Prostate gland (tissue), 2 donors: ENCODE data around the gene ZNF594. TPM values are rescaled to one million over a fixed set of nuclear protein-coding genes. Genes with fewer than 3 reads are reported as not detected.
"Not testable (repeated sequence)": the region's sequence is repeated elsewhere in the genome, so short reads cannot be mapped to it uniquely, and the experiment has no call there.

Experiments used
- DNase-seq: peaks from one replicate; pipeline ENCODE4 v3.0.0-alpha.2; 2019; ENCODE audit warnings: low spot score
- H3K27ac ChIP-seq, 2 donors: fragments of 200-600 bp; sonication (generic); 2 replicates each; pipeline ENCODE4 v1.5.1; 2017 to 2019
- H3K27me3 ChIP-seq: fragments of 200-600 bp; sonication (generic); replicated peaks from 2 replicates; pipeline ENCODE4 v1.5.1; 2019; ENCODE audit not compliant: insufficient read depth
- H3K36me3 ChIP-seq, 2 donors: fragments of 200-600 bp; sonication (generic); 1 replicate in 1 of 2; 2 replicates in 1 of 2; pipeline versions ENCODE4 v1.5.1 to v1.8.1; 2017 to 2019
- H3K4me1 ChIP-seq: fragments of 200-600 bp; sonication (generic); replicated peaks from 2 replicates; pipeline ENCODE4 v1.5.1; 2019
- H3K4me3 ChIP-seq, 2 donors: fragments of 200-600 bp; sonication (generic); 2 replicates each; pipeline ENCODE4 v1.5.1; 2017 to 2019
- H3K9me3 ChIP-seq: fragments of 200-600 bp; sonication (generic); 2 replicates; pipeline ENCODE4 v1.5.1; 2017
- POLR2A ChIP-seq: fragments of 450-650 bp; IDR thresholded peaks from one replicate; pipeline ENCODE4 v1.6.1; 2016; ENCODE audit warnings: antibody characterized with exemption, mild to moderate bottlenecking
- POLR2AphosphoS5 ChIP-seq: sonication (generic); formaldehyde crosslinking; IDR thresholded peaks from one replicate; pipeline ENCODE4 v1.6.1; 2017; ENCODE audit warnings: antibody characterized with exemption
- WGBS: methylation state at CpG from one replicate; pipeline ENCODE4 v1.1.5; 2018; 5-methylcytosine and 5-hydroxymethylcytosine counted together
- intact Hi-C: fragments of 100-400 bp; cut with DNase I; formaldehyde crosslinking; loops from one replicate; pipeline ENCODE4 v1.14.2; 2022
- total RNA-seq, 2 donors: library from RNA; depleted of rRNA; stranded (reverse); fragments of >200 nt; gene quantifications; one replicate each; pipeline ENCODE4 v1.1.0, GENCODE V29; 2016
- TF ChIP-seq, protein P1 (sequence below), 4 experiments: fragments of 200-600 bp in 2 of 4; fragments of 450-650 bp in 2 of 4; sonication (generic) in 2 of 4; IDR thresholded peaks; 1 replicate in 3 of 4; 2 replicates in 1 of 4; pipeline ENCODE4 v1.5.1; 2016 to 2019; ENCODE audit warnings: antibody characterized with exemption in 4 of 4, mild to moderate bottlenecking in 2 of 4, moderate library complexity in 2 of 4

ZNF594 gene
- total RNA-seq, 2 donors from 2014 or later, result 20.3 to 33.2 TPM

DNA sequence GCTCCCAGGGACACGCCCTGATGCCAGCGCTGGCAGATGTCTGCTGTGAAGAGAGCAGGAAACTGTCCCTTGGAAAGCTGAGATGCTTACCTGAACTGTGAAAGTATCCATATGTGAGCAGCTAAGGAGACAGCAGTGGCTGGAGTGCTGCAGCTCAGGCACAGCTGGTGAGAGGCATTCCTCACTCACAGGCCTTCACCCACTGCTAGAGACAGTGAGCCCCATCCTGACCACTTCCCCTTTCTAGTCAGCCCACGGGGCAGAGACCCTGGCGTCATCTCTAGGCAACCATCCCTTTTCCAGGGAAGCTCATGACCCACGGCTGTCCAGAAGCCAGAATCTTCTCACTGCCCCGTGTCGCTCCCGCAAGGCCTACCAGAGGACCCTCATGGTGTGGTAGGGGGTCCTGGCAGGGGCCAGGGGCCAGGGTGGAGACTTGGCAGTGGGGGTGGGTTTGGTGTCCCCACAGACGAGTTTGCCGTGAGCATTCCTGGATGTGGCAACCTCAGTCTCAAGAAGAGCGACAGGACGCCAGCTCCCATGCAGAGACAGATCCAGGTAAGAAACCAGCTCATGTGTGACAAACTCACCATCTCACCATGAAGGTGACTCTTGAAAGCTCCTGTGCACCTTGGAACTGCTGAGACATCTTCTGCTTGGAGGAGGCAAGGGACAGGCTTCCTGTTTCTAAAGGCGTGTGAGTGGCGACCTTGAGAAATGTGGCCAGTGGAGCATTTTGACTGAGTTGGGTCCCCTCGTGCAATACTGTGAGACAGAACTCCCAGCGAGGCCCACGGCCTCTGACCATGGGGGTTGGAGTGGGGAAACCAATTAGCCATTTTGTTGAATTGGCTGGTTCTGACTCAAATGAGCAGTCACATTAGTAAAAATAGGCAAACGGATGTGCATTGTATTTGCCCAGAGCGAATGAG lies 43.2 kb upstream of the ZNF594 start, which contains the start of gene SCIMP:
Gene SCIMP (minus strand): TSS at position 216 of the 932 bp plus-strand sequence. CDS start 105 bp downstream, at position 111.
- intact Hi-C loops, result no loop called here

DNA sequence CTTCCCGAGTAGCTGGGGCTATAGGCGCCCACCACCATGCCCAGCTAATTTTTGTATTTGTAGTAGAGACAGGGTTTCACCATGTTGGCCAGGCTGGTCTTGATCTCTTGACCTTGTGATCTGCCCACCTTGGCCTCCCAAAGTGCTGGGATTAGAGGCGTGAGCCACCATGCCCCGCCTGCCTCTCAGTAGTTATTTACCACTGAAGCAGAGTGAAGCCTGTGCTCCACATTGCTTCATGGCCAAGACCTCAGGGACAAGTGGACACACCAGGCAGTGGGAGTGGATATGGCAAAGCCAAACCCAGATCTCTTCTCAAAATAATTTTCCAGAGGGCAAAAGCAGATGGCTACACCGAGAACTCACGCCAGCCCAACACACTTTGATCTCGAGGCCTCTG lies 41.8 kb upstream of the ZNF594 start:
- H3K4me1 ChIP-seq, intact Hi-C loops, DNase-seq, H3K9me3 ChIP-seq, H3K4me3 ChIP-seq, H3K27ac ChIP-seq, H3K27me3 ChIP-seq, H3K36me3 ChIP-seq: not testable (repeated sequence)
- WGBS, result 96% methylated on average over 7 of the region's 7 CpGs

More for the DNA sequence above, 43.2 kb upstream of the ZNF594 start, which contains the start of gene SCIMP:
- no peaks in the 10 kb centered on the region for H3K4me1 ChIP-seq
- H3K27me3 ChIP-seq, result no peaks in the 10 kb centered on the region
- DNase-seq, result no peak
- no peak for TF ChIP-seq POLR2A
- H3K9me3 ChIP-seq, result no peaks in the 10 kb centered on the region
- no peak within 1 kb of the TSS for H3K4me3 ChIP-seq
- no peak within 1 kb of the TSS for H3K27ac ChIP-seq
- no peaks in the 10 kb centered on the region for H3K36me3 ChIP-seq
- WGBS, result 86% methylated on average over 19 of the region's 19 CpGs

DNA sequence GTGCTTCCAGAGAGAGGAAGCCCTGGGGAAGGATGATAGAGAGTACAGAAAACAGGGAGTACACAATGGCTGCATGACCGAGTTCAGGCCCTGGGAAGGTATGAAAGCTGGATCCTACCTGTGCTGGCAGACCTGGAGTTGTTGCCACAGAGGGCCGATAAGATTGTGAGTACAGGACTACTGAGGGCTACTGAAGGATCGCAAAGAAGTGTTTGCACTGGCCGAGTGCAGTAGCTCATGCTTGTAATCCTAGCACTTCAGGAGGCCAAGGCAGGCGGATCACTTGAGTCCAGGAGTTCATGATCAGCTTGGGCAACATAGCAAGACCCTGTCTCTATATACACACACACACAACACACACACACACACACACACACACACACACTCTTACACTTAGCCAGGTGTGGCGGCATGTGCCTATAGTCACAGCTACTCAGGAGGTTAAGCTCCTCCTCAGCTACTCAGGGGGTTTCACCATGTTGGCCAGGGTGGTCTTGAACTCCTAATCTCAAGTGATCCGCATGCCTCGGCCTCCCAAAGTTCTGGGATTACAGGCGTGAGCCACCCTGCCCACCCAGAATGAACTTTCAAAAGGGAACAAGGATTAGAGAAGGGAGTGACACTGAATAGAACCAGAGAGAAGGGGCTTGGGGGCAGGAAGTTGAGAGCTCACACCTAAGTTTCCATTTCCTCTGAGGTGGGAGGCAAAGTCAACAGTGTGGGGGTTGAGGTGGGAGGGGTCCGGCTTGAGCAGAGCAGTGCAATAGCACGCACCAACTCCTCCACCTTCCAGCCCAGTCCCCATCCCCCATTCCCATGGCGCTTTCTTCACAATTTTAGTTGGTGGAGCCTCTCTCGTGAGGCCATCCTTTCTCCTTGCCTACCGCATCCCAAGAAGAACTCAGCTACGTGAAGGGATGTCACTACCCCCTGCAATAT lies 35.5 kb upstream of the ZNF594 start:
- Histone ChIP-seq H3K4me3 (no peak overlapping the region), H3K27me3 (no peaks in the 10 kb centered on the region), H3K36me3 (no peaks in the 10 kb centered on the region), H3K27ac (no peak overlapping the region), H3K9me3 (no peaks in the 10 kb centered on the region), H3K4me1 (no peaks in the 10 kb centered on the region)
- no peak for DNase-seq
- 90% methylated on average over 15 of the region's 15 CpGs for WGBS
- intact Hi-C loops, result no loop called here
- TF ChIP-seq POLR2AphosphoS5 (no peak), POLR2A (no peak)
- TF ChIP-seq, protein P1, sequence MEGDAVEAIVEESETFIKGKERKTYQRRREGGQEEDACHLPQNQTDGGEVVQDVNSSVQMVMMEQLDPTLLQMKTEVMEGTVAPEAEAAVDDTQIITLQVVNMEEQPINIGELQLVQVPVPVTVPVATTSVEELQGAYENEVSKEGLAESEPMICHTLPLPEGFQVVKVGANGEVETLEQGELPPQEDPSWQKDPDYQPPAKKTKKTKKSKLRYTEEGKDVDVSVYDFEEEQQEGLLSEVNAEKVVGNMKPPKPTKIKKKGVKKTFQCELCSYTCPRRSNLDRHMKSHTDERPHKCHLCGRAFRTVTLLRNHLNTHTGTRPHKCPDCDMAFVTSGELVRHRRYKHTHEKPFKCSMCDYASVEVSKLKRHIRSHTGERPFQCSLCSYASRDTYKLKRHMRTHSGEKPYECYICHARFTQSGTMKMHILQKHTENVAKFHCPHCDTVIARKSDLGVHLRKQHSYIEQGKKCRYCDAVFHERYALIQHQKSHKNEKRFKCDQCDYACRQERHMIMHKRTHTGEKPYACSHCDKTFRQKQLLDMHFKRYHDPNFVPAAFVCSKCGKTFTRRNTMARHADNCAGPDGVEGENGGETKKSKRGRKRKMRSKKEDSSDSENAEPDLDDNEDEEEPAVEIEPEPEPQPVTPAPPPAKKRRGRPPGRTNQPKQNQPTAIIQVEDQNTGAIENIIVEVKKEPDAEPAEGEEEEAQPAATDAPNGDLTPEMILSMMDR (IDR thresholded peaks at IDR 0.05), result no peak

DNA sequence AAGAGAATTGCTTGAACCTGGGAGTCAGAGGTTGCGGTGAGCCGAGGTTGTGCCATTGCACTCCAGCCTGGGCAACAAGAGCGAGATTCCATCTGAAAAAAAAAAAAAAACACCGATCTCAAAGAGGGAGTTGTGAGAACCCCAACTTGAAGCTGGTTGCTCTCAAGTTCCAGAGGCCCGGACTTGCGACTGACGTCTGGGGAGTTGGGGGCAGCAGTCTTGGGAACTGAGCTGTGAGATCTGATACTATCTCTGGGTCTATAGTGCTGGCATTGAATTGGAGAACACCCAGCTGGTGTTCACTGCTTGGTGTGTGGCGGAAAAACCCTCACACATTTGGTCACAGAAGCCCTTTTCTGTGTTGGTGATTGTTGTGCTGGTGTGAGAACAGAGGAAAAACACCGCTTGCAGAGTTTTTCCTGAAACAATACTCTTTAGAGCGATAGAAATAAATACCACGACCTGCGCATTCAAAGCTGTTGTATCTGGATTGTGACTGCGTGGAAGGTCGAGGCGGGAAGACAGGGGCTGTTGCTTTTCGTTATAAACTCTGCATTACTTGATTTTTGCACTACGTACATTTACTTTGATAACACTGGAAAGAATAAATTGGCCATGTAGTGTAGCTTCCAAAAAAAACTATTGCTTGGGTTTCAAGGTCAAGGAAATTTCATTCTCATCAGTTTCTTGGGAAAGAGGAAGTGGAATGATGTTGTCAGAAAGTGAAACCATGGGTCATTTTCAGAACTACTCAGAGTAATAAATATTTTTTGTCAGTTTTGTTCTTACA lies 34.2 kb upstream of the ZNF594 start:
- no peaks in the 10 kb centered on the region for H3K36me3 ChIP-seq
- H3K4me1 ChIP-seq, result no peaks in the 10 kb centered on the region
- intact Hi-C loops, result no loop called here
- no peak for DNase-seq
- no peak for TF ChIP-seq POLR2A
- TF ChIP-seq, protein P1 (IDR thresholded peaks at IDR 0.05), result no peak
- TF ChIP-seq POLR2AphosphoS5, result no peak
- no peaks in the 10 kb centered on the region for H3K27me3 ChIP-seq
- no peak overlapping the region for H3K27ac ChIP-seq
- no peaks in the 10 kb centered on the region for H3K9me3 ChIP-seq
- H3K4me3 ChIP-seq, result no peak overlapping the region
- 87% methylated on average over 17 of the region's 17 CpGs for WGBS

DNA sequence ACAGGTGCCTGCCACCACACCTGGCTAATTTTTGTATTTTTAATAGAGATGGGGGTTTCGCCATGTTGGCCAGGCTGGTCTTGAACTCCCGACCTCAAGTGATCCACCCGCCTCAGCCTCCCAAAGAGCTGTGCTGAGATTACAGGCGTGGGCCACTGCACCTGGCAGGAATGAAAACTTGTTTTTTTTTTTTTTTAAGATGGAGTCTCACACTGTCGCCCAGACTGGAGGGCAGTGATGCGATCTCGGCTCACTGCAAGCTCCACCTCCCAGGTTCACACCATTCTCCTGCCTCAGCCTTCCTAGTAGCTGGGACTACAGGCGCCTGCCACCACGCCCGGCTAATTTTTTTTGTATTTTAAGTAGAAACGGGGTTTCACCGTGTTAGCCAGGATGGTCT lies 30.2 kb upstream of the ZNF594 start:
- intact Hi-C loops, result not testable (repeated sequence)
- 93% methylated on average over 12 of the region's 12 CpGs for WGBS

More for the DNA sequence above, 30.2 kb upstream of the ZNF594 start:
- H3K4me1 ChIP-seq, H3K36me3 ChIP-seq, H3K27me3 ChIP-seq, H3K27ac ChIP-seq, DNase-seq, H3K9me3 ChIP-seq, H3K4me3 ChIP-seq: not testable (repeated sequence)
